ENCODE results near the gene HERC2.
"Not testable (repeated sequence)": the region's sequence is repeated elsewhere in the genome, so short reads cannot be mapped to it uniquely, and the experiment has no call there.

Gene HERC2

GRCh38 chr15:28152538-28152923, 169.4 kb downstream of the HERC2 start:
- not testable (repeated sequence) for H3K27ac ChIP-seq (ENCODE audit: low read depth, low read length, severe bottlenecking)
- peaks cover 14% of the 10 kb centered on the region for H3K36me3 ChIP-seq (ENCODE audit: control insufficient read depth, insufficient read depth, low read length)

GRCh38 chr15:28151864-28152537, 170.0 kb downstream of the HERC2 start:
- Histone ChIP-seq H3K9me3 (ENCODE audit: control insufficient read depth, low read length) (peaks cover 16% of the 10 kb centered on the region), H3K36me3 (ENCODE audit: control insufficient read depth, insufficient read depth, low read length) (peaks cover 14% of the 10 kb centered on the region)
- not testable (repeated sequence) for H3K27ac ChIP-seq (ENCODE audit: low read depth, low read length, severe bottlenecking); H3K4me3 ChIP-seq (ENCODE audit: extremely low read depth, insufficient read depth, low read length, poor library complexity, severe bottlenecking); H3K4me1 ChIP-seq (ENCODE audit: control insufficient read depth, insufficient read depth, low read length, poor library complexity, severe bottlenecking)
- WGBS, 2 experiments (ENCODE audit: insufficient coverage in 2 of 2), result 10 to 20% methylated on average over 2 of the region's 9 CpGs

More at GRCh38 chr15:28152538-28152923, 169.4 kb downstream of the HERC2 start:
- H3K4me3 ChIP-seq (ENCODE audit: extremely low read depth, insufficient read depth, low read length, poor library complexity, severe bottlenecking); H3K4me1 ChIP-seq (ENCODE audit: control insufficient read depth, insufficient read depth, low read length, poor library complexity, severe bottlenecking): not testable (repeated sequence)
- peaks cover 16% of the 10 kb centered on the region for H3K9me3 ChIP-seq (ENCODE audit: control insufficient read depth, low read length)
- 80% methylated on average over 3 of the region's 8 CpGs; no CpG with 5 or more reads in 1 of the 2 experiments for WGBS, 2 experiments (ENCODE audit: insufficient coverage in 2 of 2)

- 94% methylated on average over 3 of the region's 3 CpGs; no CpG with 5 or more reads in 1 of the 2 experiments for WGBS, 2 experiments (ENCODE audit: insufficient coverage in 2 of 2)
- peaks cover 47% of the 10 kb centered on the region for H3K36me3 ChIP-seq (ENCODE audit: control insufficient read depth, insufficient read depth, low read length)
- no peak overlapping the region for H3K27ac ChIP-seq (ENCODE audit: low read depth, low read length, severe bottlenecking)
- peaks cover 16% of the 10 kb centered on the region for H3K9me3 ChIP-seq (ENCODE audit: control insufficient read depth, low read length)
- H3K4me1 ChIP-seq (ENCODE audit: control insufficient read depth, insufficient read depth, low read length, poor library complexity, severe bottlenecking), result no peaks in the 10 kb centered on the region
- H3K4me3 ChIP-seq (ENCODE audit: extremely low read depth, insufficient read depth, low read length, poor library complexity, severe bottlenecking), result no peak overlapping the region
These were observed 174.2 kb downstream of the HERC2 start for GRCh38 chr15:28147801-28148200.

GRCh38 chr15:28145419-28145818, 176.6 kb downstream of the HERC2 start:
- not testable (repeated sequence) for H3K4me1 ChIP-seq (ENCODE audit: control insufficient read depth, insufficient read depth, low read length, poor library complexity, severe bottlenecking); H3K4me3 ChIP-seq (ENCODE audit: extremely low read depth, insufficient read depth, low read length, poor library complexity, severe bottlenecking); H3K27ac ChIP-seq (ENCODE audit: low read depth, low read length, severe bottlenecking)
- Histone ChIP-seq H3K36me3 (ENCODE audit: control insufficient read depth, insufficient read depth, low read length) (peaks cover 54% of the 10 kb centered on the region), H3K9me3 (ENCODE audit: control insufficient read depth, low read length) (peaks cover 12% of the 10 kb centered on the region)
- 75 to 100% methylated on average over 2 to 3 of the region's 4 CpGs for WGBS, 2 experiments (ENCODE audit: insufficient coverage in 2 of 2)

GRCh38 chr15:28140062-28140461, 181.9 kb downstream of the HERC2 start:
- Histone ChIP-seq H3K4me3 (ENCODE audit: extremely low read depth, insufficient read depth, low read length, poor library complexity, severe bottlenecking) (no peak overlapping the region), H3K4me1 (ENCODE audit: control insufficient read depth, insufficient read depth, low read length, poor library complexity, severe bottlenecking) (no peaks in the 10 kb centered on the region), H3K27ac (ENCODE audit: low read depth, low read length, severe bottlenecking) (no peak overlapping the region), H3K9me3 (ENCODE audit: control insufficient read depth, low read length) (no peaks in the 10 kb centered on the region), H3K36me3 (ENCODE audit: control insufficient read depth, insufficient read depth, low read length) (peaks cover 63% of the 10 kb centered on the region)
- WGBS, 2 experiments (ENCODE audit: insufficient coverage in 2 of 2), result 100% methylated on average over 1 of the region's 6 CpGs

- 80% methylated on average over 2 of the region's 9 CpGs; no CpG with 5 or more reads in 1 of the 2 experiments for WGBS, 2 experiments (ENCODE audit: insufficient coverage in 2 of 2)
- H3K36me3 ChIP-seq (ENCODE audit: control insufficient read depth, insufficient read depth, low read length), result peaks cover 58% of the 10 kb centered on the region
These were observed 184.5 kb downstream of the HERC2 start for GRCh38 chr15:28137408-28138039.

GRCh38 chr15:28136236-28136904, 185.6 kb downstream of the HERC2 start:
- H3K9me3 ChIP-seq (ENCODE audit: control insufficient read depth, low read length); H3K4me3 ChIP-seq (ENCODE audit: extremely low read depth, insufficient read depth, low read length, poor library complexity, severe bottlenecking); H3K4me1 ChIP-seq (ENCODE audit: control insufficient read depth, insufficient read depth, low read length, poor library complexity, severe bottlenecking); H3K27ac ChIP-seq (ENCODE audit: low read depth, low read length, severe bottlenecking): not testable (repeated sequence)
- H3K36me3 ChIP-seq (ENCODE audit: control insufficient read depth, insufficient read depth, low read length), result peaks cover 62% of the 10 kb centered on the region
- 91 to 100% methylated on average over 3 to 4 of the region's 6 CpGs for WGBS, 2 experiments (ENCODE audit: insufficient coverage in 2 of 2)

More at GRCh38 chr15:28137408-28138039, 184.5 kb downstream of the HERC2 start:
- not testable (repeated sequence) for H3K27ac ChIP-seq (ENCODE audit: low read depth, low read length, severe bottlenecking); H3K4me1 ChIP-seq (ENCODE audit: control insufficient read depth, insufficient read depth, low read length, poor library complexity, severe bottlenecking); H3K9me3 ChIP-seq (ENCODE audit: control insufficient read depth, low read length); H3K4me3 ChIP-seq (ENCODE audit: extremely low read depth, insufficient read depth, low read length, poor library complexity, severe bottlenecking)

- H3K4me1 ChIP-seq (ENCODE audit: control insufficient read depth, insufficient read depth, low read length, poor library complexity, severe bottlenecking), result no peaks in the 10 kb centered on the region
- no peak overlapping the region for H3K27ac ChIP-seq (ENCODE audit: low read depth, low read length, severe bottlenecking)
- H3K9me3 ChIP-seq (ENCODE audit: control insufficient read depth, low read length), result no peaks in the 10 kb centered on the region
- no peak overlapping the region for H3K4me3 ChIP-seq (ENCODE audit: extremely low read depth, insufficient read depth, low read length, poor library complexity, severe bottlenecking)
- H3K36me3 ChIP-seq (ENCODE audit: control insufficient read depth, insufficient read depth, low read length), result peaks cover 56% of the 10 kb centered on the region
These were observed 188.7 kb downstream of the HERC2 start for GRCh38 chr15:28133281-28133680.

GRCh38 chr15:28132524-28133275, 189.3 kb downstream of the HERC2 start:
- no peak overlapping the region for H3K4me3 ChIP-seq (ENCODE audit: extremely low read depth, insufficient read depth, low read length, poor library complexity, severe bottlenecking)
- no peaks in the 10 kb centered on the region for H3K4me1 ChIP-seq (ENCODE audit: control insufficient read depth, insufficient read depth, low read length, poor library complexity, severe bottlenecking)
- 90 to 91% methylated on average over 19 to 20 of the region's 21 CpGs for WGBS, 2 experiments (ENCODE audit: insufficient coverage in 2 of 2)
- no peak overlapping the region for H3K27ac ChIP-seq (ENCODE audit: low read depth, low read length, severe bottlenecking)
- peaks cover 56% of the 10 kb centered on the region for H3K36me3 ChIP-seq (ENCODE audit: control insufficient read depth, insufficient read depth, low read length)
- no peaks in the 10 kb centered on the region for H3K9me3 ChIP-seq (ENCODE audit: control insufficient read depth, low read length)

GRCh38 chr15:28131946-28132345, 190.0 kb downstream of the HERC2 start:
- Histone ChIP-seq H3K4me3 (ENCODE audit: extremely low read depth, insufficient read depth, low read length, poor library complexity, severe bottlenecking) (no peak overlapping the region), H3K27ac (ENCODE audit: low read depth, low read length, severe bottlenecking) (no peak overlapping the region), H3K9me3 (ENCODE audit: control insufficient read depth, low read length) (no peaks in the 10 kb centered on the region), H3K4me1 (ENCODE audit: control insufficient read depth, insufficient read depth, low read length, poor library complexity, severe bottlenecking) (no peaks in the 10 kb centered on the region), H3K36me3 (ENCODE audit: control insufficient read depth, insufficient read depth, low read length) (peaks cover 58% of the 10 kb centered on the region)
- 89 to 90% methylated on average over 12 of the region's 13 CpGs for WGBS, 2 experiments (ENCODE audit: insufficient coverage in 2 of 2)
